HG02885 (cell line): ENCODE data around the gene IFNA21.
"Not testable (repeated sequence)": the region's sequence is repeated elsewhere in the genome, so short reads cannot be mapped to it uniquely, and the experiment has no call there.

Experiments used
- ATAC-seq: cut with Tn5 transposase; IDR thresholded peaks from one replicate; pipeline ENCODE4 v1.9.1; 2021; ENCODE audit warnings: mild to moderate bottlenecking; ENCODE audit not compliant: unreplicated experiment, poor library complexity

Gene IFNA21

DNA sequence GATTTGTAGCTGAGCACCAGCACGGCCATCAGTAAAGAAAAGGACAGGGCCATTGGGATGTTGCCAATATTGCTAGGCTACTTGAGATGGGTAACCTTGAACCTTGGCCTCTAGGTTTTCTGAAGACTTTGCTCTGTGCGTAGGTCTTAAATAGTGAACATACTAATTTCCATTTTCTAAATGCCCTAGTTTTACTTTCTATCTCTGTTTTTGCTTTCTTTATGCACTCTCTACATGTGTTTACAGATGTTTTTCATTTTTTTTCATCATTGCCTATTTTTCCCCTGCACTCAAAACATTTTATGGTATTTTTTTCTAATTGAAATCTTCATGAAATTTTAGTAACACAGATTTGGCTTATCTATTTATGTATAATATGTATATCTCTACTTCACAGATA, at the start of gene IFNA21:
IFNA21 (minus strand) TSS at position 101 of the 400 bp plus-strand sequence; CDS start at position 53, 48 bp downstream.
- not testable (repeated sequence) for ATAC-seq

DNA sequence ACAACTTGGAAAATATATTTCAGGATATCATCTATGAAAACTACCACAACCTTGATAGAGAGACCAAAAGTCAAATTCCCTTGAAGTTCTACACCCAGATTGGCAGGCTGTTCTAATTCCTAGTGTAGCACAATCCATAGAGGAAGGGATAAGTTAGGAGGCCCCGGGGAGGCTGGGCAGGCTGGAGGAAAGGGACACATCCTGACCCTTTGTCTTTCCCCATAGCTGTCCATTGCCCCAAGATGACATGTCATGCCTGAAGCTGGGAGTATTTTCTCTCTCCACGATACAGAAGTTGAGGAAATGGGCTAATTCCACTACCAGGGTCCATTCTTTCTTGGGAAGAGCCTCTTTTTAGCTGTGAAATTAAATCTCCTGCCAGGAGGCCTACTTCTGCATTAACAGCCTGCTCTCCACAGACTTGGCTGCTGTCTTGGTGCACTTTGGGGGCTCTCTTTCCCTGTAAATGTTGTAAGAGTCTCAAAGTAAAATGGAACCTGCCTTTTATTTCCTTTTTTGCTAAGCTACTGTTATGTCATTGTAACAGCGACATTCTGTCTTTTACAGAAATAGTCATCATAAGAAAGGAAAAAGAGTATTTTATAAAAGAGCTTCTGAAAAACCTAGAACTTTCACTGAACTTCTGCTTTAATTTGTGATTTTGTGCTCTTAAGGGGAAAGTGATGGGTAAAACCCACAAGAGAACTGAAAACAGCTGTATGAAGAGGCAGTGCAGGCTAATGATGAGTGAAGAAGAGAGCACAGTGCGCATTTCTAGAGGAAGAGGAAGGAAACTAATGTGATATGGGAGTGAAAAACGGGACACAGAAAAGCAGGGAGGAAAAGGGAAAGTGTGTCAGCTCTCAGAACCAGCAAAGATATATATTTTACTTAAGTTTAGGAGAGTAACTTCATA, 47.2 kb upstream of the IFNA21 start:
- ATAC-seq, result peak; percentile 81

DNA sequence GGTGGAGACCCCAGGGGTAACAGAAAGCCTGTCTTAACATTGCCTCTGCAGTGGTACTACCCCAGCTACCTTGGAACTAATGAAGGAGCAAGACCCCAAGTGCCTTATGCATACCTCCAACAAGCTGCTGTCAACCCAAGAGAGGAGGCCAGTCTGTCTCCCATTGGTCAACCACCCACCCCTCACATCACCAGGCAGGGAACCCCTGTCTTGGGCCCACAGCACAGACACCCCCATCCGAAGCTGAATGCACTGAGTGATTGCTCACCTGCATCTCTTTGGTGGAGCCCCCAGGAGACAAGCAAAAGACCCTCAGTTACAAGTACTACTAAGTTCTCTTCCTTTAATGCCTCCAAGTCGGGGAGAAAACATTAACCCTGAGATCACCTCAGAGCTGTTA, 45.7 kb upstream of the IFNA21 start:
- not testable (repeated sequence) for ATAC-seq

DNA sequence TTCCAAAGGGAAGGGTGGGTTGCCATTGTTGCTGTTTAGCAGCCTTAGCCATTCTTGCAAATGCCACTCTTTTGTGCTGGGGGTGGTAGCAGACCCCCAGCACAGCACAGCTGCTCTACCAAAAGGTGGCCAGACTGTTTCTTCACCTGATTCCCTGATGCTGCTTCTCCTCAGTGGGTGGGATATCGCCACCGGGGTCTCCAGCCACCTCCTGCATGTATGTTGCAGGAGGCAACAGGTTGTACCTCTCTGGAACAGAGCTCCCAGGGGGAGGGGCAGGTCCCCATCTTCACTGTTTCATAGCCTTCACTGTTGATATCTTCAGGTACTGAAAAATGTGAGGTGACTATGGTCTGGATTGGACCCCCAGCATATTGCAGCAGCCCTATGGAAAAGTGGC, 44.3 kb upstream of the IFNA21 start:
- not testable (repeated sequence) for ATAC-seq

DNA sequence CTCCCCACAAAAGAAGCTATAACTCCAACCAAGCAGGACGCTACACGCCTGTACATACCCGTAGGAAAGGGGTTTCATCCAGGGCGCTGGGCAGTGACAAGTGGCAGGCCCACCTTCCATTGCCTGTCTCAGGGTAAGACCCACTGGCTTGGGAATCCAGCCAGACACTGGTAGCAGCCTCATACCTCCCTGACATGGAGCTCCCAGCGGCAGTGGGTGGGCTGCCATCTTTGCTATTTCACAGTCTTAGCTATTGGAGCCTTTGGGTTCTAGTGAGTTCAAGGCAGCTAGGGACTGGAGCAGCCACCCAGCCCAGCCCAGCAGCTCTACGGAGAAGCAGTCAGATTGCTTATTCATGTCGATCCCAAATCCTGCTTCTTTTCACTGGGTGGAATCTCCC, 43.9 kb upstream of the IFNA21 start:
- ATAC-seq, result no peak

DNA sequence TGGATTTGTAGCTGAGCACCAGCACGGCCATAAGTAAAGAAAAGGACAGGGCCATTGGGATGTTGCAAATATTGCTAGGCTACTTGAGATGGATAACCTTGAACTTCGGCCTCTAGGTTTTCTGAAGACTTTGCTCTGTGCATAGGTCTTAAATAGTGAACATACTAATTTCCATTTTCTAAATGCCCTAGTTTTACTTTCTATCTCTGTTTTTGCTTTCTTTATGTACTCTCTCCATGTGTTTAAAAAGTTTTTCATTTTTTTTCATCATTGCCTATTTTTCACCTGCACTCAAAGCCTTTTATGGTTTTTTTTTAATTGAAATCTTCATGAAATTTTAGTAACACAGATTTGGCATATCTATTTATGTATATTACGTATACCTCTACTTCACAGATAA, 40.6 kb upstream of the IFNA21 start, which contains the start of gene IFNA10:
IFNA10 (minus strand) TSS at position 101 of the 400 bp plus-strand sequence; CDS start at position 55, 46 bp downstream.
- ATAC-seq, result not testable (repeated sequence)

DNA sequence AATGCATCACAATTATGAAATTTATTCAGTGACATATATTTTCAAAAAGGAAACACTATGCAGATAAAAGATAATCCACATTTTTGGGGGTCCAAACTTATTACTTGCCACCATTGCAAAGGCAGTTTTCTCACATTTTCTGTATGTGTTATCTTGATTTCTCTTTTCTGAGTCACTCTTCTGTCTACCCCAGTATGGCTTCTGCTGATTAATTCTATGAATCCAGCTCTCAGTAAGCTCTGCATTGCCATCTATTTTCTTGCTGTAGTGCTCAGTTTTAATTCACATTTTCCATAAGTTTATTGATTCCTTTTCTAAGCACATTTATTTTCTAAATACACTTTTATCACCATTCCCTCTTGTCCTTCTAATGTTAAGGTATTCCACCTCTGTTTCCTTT, 38.7 kb upstream of the IFNA21 start:
- ATAC-seq, result no peak

DNA sequence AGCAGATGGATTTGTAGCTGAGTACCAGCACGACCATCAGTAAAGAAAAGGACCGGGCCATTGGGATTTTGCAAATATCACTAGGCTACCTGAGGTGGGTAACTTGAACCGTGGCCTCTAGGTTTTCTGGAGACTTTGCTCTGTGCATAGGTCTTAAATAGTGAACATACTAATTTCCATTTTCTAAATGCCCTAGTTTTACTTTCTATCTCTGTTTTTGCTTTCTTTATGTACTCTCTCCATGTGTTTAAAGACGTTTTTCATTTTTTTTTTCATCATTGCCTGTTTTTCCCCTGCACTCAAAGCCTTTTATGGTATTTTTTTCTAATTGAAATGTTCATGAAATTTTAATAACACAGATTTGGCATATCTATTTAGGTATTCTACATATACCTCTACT, 35.6 kb upstream of the IFNA21 start, which contains the start of gene IFNA7:
IFNA7 (minus strand) TSS at position 101 of the 400 bp plus-strand sequence; CDS start at position 61, 40 bp downstream.
- ATAC-seq, result not testable (repeated sequence)

DNA sequence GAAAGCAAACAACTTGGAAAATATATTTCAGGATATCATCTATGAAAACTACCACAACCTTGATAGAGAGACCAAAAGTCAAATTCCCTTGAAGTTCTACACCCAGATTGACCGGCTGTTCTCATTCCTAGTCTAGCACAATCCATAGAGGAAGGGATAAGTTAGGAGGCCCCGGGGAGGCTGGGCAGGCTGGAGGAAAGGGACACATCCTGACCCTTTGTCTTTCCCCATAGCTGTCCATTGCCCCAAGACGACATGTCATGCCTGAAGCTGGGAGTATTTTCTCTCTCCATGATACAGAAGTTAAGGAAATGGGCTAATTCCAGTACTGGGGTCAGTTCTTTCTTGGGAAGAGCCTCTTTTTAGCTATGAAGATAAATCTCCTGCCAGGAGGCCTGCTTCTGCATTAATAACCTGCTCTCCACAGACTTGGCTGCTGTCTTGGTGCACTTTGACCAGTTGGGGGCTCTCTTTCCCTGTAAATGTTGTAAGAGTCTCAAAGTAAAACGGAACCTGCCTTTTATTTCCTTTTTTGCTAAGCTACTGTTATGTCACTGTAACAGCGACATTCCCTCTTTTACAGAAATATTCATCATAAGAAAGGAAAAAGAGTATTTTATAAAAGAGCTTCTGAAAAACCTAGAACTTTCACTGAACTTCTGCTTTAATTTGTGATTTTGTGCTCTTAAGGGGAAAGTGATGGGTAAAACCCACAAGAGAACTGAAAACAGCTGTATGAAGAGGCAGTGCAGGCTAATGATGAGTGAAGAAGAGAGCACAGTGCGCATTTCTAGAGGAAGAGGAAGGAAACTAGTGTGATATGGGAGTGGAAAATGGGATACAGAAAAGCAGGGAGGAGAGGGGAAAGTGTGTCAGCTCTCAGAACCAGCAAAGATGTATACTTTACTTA, 28.7 kb upstream of the IFNA21 start:
- ATAC-seq, result peak; percentile 97

DNA sequence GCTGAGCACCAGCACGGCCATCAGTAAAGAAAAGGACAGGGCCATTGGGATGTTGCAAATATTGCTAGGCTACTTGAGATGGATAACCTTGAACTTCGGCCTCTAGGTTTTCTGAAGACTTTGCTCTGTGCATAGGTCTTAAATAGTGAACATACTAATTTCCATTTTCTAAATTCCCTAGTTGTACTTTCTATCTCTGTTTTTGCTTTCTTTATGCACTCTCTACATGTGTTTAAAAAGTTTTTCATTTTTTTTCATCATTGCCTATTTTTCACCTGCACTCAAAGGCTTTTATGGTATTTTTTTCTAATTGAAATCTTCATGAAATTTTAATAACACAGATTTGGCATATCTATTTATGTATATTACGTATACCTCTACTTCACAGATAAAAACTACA, 21.0 kb upstream of the IFNA21 start, which contains the start of gene IFNA4:
IFNA4 (minus strand) TSS at position 101 of the 400 bp plus-strand sequence; CDS start at position 45, 56 bp downstream.
- not testable (repeated sequence) for ATAC-seq

DNA sequence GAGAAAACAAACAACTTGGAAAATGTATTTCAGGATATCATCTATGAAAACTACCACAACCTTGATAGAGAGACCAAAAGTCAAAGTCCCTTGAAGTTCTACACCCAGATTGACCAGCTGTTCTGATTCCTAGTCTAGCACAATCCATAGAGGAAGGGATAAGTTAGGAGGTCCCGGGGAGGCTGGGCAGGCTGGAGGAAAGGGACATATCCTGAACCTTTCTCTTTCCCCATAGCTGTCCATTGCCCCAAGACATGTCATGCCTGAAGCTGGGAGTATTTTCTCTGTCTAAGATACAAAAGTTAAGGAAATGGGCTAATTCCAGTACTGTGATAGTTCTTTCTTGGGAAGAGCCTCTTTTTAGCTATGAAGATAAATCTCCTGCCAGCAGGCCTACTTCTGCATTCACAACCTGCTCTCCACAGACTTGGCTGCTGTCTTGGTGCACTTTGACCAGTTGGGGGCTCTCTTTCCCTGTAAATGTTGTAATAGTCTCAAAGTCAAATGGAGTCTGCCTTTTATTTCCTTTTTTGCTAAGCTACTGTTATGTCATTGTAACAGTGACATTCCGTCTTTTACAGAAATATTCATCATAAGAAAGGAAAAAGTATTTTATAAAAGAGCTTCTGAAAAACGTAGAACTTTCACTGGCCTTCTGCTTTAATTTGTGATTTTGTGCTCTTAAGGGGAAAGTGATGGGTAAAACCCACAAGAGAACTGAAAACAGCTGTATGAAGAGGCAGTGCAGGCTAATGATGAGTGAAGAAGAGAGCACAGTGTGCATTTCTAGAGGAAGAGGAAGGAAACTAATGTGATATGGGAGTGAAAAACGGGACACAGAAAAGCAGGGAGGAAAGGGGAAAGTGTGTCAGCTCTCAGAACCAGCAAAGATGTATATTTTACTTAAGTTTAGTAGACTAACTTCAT, 16.6 kb upstream of the IFNA21 start:
- ATAC-seq, result peak; percentile 96

DNA sequence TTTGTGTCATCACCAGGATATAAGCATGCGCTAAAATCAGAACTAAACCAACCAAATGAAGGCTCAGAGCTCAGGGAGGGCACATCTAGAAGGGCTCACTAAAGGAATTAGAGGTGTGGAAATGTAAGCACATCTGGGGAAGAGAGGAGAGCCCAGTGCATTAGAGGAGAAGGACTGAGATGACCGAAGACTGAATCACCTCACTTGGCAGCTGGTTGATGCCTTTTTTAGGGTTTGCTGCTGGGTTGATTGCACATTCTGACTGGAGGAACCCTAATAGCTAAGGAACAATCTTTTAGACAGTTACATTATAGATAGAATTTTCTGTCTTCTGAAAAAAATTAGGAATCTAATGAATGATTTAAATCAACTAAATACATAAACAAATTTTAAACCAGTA, 8.2 kb upstream of the IFNA21 start:
- ATAC-seq, result no peak

DNA sequence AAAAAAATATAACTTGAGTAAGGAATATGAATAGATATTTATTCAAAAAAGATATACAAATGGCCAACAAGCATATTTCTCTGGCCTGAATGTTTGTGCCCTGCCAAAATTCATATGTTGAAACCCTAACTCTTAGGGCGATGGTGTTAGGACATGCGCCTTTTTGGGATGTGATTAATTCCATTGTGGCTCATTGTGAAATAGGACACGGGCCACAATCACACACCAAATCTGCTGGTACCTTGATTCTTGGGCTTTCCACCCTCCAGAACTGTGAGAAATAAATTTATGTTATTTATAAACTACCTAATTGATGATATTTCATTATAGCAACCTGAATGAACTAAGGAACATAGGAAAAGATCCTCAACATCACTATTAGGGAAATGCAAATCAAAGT, 5.7 kb upstream of the IFNA21 start:
- no peak for ATAC-seq

DNA sequence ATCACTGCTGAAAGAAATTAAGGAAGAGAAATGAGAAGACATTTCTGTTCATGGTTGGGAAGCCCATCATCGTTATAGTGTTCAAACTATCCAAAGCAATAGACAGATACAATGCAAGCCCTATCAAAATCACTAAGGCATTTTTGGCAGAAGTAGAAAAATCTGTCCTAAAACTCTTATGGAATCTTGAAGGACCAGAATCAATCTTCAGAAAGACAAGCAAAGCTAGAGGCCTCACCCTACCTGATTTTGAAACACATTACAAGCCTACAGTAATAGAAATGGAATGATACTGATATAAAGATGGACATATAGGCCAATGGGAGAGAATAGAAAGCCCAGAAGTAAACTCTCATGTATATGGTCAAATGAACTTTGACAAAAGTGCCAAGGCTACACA, 4.9 kb upstream of the IFNA21 start:
- no peak for ATAC-seq

DNA sequence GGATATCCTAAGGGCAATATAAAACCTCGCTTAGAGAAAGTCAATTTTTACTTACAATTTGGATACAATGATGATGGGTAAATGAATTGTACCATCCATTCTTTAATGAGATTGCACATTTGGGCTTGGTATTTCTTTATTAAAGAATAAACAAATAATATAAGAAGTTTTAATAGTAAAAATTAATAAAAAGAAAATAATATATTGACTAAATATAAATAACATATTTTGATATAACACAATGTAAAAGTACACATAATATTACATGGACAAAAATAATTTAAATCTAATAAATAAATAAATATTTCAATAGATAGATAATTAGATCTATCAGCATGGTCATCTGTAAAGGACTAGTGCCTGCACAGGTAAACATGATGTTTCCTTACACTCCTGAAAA, 944 bp downstream of the IFNA21 start:
- no peak for ATAC-seq

DNA sequence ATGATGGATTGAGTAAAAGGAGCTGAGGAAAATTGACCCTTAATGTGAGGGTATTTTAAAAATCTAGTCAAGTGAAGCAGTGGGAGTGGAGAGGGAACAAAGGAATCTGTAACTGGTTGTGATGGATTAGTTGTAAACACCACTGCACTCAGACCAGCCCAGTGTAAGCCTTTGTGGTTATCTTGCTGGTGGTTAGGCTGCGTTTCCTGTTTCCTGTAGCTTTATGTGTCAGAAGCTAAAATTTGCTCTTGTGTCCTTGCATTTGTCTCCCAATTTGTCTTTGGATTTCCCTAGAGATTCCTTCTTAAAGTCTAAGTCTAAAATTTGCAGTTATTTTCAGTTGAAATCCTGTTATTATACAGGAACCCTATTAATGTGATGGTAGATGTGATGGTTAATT, 6.3 kb downstream of the IFNA21 start:
- peak; percentile 98 for ATAC-seq

DNA sequence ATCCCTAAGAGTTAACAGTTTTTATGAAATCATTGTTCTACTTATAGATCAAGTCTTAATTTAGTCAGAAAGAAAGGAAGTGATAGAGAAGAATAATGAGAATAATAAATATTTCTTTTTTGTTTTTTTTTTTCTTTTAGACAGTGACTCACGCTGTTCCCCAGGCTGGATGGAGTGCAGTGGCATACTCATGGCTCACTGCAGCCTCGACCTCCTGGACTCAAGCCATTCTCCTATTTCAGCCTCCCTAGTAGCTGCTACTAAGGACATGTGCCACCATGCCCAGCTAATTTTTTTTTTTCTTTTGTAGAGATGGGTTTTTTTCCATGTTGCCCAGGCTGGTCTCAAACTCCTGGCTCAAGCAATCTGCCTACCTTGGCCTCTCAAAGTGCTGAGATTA, 11.0 kb downstream of the IFNA21 start:
- no peak for ATAC-seq

DNA sequence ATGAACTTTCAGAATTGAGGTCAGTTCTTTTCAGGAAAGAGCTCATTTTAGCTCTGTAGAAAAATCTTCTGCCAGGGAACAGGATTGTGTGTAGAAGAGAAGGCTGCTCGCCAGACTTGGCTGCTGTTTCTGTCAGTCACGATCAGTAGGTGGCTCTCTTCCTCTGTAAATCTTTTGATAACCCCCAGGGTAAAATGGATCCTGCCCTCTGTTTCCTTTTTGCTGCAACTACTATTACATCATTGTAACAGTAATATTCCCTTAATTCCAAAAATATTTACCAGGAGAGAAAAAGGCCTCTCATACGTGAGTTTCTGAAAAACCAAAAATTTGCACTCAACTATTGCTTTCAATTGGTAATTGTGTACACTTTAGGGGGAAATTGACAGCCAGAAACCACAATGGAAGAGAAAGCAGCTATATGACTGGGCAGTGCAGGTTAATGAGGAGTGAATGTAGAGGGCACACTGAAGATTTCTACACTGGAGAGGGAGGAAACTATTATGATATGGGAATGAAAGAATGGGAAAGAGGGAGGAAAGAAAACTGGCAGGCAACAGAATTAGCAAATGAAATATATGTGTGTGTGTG, 12.3 kb downstream of the IFNA21 start:
- ATAC-seq, result peak; percentile 88

DNA sequence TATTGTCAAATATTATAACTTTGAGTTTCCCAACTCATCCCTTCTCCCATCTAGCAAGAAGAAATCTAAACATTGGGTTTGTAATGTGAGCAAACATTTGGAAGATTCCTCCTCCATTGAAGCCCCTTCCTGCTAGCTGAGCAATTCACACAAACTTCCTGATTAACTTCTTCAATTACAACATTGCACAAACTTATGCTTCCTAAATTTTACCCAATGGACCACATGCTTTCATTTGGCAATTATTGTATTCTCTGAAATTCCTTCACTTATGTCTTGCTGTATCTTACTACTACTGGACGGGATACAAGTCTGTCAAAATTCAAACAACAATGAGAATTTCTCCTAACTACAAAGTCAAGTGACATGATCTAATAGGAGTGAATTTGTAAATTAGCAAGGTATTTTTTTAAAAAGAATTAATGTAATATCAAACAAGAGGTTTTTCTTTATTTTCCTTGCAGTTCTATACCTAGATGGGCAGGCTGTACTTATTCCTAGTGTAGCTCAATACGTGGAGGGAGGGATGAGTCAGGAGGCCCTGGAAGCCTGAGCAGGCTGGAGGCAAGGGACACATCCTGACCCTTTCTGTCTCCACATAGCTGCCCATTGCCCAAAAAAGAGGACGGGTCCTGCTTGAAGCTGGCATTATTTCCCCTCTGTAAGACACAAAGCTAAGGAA, 13.0 kb downstream of the IFNA21 start:
- peak; percentile 36 for ATAC-seq
